ENCODE measurements around the gene KLHL29.

- TF ChIP-seq CTCF (IDR thresholded peaks at IDR 0.05) (no peak), TCF7L2 (IDR thresholded peaks at IDR 0.05; ENCODE audit: low read depth, low read length) (no peak), POLR2AphosphoS5 (IDR thresholded peaks at IDR 0.05; ENCODE audit: low read depth, low read length) (no peak)
- TF ChIP-seq, protein P1, sequence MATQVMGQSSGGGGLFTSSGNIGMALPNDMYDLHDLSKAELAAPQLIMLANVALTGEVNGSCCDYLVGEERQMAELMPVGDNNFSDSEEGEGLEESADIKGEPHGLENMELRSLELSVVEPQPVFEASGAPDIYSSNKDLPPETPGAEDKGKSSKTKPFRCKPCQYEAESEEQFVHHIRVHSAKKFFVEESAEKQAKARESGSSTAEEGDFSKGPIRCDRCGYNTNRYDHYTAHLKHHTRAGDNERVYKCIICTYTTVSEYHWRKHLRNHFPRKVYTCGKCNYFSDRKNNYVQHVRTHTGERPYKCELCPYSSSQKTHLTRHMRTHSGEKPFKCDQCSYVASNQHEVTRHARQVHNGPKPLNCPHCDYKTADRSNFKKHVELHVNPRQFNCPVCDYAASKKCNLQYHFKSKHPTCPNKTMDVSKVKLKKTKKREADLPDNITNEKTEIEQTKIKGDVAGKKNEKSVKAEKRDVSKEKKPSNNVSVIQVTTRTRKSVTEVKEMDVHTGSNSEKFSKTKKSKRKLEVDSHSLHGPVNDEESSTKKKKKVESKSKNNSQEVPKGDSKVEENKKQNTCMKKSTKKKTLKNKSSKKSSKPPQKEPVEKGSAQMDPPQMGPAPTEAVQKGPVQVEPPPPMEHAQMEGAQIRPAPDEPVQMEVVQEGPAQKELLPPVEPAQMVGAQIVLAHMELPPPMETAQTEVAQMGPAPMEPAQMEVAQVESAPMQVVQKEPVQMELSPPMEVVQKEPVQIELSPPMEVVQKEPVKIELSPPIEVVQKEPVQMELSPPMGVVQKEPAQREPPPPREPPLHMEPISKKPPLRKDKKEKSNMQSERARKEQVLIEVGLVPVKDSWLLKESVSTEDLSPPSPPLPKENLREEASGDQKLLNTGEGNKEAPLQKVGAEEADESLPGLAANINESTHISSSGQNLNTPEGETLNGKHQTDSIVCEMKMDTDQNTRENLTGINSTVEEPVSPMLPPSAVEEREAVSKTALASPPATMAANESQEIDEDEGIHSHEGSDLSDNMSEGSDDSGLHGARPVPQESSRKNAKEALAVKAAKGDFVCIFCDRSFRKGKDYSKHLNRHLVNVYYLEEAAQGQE (IDR thresholded peaks at IDR 0.05; ENCODE audit: insufficient read depth in 1 of 2, low read depth in 2 of 2, low read length in 1 of 2), result no peak
Observed at GRCh38 chr2:23626701-23627230, 241.8 kb downstream of the KLHL29 start.

Data from Panc1 (cell line).